Activated CD4-positive, CD25-positive, alpha-beta regulatory T cell treated with anti-CD3 and anti-CD28 coated beads, Interleukin-2, amount 50 U/mL, for 24 hours (primary cell): Measurements from ENCODE around the gene NPY5R.

Experiments
- ATAC-seq, 2 donors: fragments of 150-1000 bp; cut with Tn5 transposase; one replicate each; pipeline ENCODE4 v1.10.0; 2021; ENCODE audit warnings: mild to moderate bottlenecking in 1 of 2, moderate library complexity in 1 of 2

Gene NPY5R

DNA sequence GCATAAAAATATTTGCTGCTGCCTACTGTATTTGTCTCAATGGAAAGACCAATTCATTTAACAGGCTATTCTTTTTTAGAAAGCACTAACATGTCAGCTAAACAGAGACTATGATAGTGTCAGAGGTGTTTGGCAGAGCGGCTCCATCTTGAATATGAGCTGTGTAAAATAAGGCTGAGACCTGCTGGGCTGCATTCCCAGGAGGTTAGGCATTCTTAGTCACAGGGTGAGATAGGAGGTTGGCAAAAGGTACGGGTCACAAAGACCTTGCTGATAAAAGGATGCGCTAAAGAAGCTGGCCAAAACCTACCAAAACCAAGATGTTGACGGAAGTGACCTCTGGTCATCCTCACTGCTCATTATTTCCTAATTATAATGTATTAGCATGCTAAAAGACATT, 41.8 kb downstream of the NPY5R start:
- ATAC-seq = no peak

DNA sequence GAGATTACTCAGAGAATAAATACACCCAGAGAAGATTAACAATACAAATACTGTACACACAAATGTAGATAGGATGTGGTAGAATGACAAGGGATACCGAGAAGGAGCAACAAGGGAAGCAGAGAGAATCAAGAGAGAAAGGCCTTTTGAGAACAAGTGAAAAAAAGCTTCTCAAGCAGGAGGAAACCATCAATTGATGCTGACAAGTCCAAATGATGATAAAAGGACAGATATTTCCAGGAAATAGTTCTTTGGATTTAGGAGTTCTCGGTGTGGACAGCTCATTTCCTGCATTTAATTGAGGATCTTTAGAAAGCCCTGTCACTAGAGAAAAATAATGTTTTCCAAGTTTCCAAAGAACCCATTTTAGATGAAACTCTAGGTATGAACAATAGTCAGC, 48.1 kb downstream of the NPY5R start:
- ATAC-seq = no peak

DNA sequence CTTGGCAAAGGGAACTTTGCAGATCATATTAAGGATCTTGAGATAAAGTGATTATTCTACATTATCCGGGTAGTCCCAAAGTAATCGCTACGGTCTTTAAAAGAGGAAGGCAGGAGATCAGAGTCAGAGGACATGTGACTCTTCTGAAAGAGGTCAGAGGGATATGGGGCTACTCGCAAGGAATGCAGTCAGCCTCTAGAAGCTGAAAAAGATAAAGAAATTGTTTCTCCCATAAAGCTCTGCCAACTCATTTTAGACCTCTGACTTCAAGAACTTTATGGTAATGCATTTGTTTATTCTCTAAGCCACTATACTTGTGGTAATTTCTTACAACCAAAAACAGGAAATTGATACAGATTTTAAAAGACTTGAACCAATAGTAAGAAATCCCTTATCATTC, 48.6 kb downstream of the NPY5R start:
- ATAC-seq = no peak

DNA sequence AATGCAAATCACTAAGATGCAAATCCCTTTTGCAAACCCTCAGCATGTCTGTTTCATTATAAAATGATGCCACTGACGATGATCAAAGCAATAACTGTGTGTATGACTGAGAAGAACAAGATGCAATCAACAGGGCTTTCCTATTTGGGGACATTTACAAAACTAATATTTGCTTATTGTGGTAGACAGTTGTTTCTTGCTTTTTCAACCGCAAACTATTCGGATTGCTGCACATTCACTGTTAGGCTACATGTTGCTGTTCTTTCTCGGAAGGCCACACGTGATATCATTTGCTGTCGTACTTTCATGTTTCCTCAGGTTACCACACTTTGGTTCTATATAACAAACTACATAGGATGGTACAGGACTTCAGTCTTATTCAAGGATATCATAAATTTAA, 49.8 kb downstream of the NPY5R start:
- no peak for ATAC-seq

DNA sequence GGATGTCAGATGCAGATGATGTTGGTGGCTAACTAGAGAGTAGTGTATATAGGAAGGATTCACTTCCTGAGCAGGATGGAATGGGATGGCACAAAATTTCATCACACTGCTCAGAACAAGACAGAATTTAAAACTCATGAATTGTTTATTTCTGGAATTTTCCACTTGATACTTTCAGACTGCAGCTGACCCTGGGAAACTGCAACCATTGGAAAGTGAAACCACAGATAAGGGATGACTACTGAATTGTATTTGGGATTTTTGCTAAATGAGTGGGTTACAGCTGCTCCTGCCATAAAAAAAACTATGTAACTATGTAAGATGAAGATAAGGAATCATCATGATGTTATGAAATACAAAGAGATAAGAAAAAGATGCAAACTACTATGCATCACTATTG, 51.4 kb downstream of the NPY5R start:
- ATAC-seq = no peak

DNA sequence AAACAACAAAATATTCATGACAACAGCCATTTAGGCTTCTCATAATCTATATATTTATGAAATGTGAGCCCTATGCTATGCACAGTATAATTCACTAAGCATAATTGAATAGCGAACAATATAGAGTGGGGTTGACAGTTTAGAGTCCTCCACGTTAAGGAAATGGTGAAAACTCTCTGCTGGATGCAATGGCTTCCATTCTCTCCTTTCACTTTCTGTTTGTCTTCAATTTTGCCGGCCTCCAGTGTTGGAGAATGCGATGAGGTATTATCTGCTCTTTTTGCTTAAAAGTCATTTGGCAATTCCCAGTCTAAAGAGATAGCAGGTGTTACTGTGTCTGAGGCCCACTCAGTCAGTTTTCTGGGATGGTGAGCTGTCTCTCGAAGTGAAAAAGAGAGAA, 52.1 kb downstream of the NPY5R start:
- no peak for ATAC-seq

DNA sequence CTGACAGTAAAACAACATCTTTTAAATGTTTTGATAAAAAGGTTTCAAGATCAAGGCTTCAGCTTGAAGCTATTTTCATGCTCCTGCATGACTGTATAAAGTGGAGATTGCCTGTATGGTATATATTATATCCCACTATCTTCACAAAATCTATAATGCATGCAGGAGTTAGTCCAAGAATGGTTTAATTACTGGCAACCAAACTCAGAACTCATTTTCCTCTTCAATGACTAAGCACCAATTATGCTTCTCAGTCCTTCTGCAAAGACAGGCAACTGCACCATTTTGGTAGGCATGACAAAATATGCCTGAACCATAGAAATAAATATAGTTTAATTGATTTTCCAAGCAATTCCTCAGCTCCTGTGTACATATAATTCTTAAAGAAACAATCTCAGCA, 54.5 kb downstream of the NPY5R start:
- ATAC-seq = no peak

DNA sequence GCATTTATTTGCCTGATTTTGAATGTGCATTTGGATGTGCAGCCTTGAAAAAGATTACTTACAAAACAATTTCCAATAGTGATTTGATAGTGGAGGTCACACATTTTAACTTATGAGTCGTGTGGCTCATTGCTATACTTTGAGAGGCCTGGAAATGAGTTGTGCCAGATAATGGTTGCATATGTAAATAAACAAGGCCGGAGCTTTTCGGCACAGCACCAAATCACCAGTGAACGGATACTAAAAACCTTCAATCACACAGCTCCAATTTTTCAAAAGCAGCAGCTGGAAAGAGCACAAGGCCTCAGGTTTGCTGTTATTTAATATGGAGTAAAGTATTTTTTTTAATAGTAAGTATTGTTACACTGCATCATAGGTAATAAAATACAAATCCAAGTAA, 57.2 kb downstream of the NPY5R start:
- no peak for ATAC-seq
